ENCODE results near the gene TRPC6.
"Not testable (repeated sequence)": the region's sequence is repeated elsewhere in the genome, so short reads cannot be mapped to it uniquely, and the experiment has no call there.

GRCh38 chr11:101464388-101464787 is 119.4 kb downstream of the TRPC6 start:
- TF ChIP-seq CTCF, POLR2A (IDR thresholded peaks at IDR 0.05): not testable (repeated sequence)

Measured in lower leg skin (tissue), 3 donors.